ENCODE measurements around the gene DDX1.

DNA sequence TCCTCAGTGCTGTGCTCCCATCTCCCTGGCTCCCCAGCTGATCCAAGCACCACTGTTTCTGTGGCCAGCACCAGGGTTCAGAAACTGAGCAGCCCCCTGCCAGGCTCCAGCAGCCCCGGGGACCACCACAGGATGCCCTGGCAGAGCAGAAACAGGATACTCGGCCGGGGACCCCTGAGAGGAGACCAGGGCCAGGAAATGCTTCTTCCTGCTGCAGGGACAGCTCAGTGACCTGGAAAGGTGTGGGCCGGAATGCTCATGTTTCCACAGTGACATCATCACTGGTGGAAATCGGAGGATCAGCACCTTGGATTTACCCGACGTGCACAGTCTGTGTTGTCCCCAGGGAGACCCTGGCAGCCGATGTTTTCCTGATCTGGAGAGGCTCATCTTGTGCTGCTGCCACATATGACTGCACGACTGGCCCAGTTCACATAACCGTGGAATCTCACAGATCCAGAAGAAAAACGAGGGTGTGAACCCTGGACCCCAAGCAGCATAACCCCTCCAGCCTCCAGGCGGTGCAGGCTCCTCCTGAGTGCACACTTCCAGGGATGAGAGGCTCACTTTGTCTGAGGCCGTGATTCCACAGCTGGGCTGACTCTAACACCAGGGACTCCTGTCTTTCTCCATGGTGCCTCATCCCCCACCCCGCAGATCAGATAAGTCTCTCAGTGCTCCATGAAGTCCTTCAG, 58.0 kb downstream of the DDX1 start:
- TF ChIP-seq, protein P1, sequence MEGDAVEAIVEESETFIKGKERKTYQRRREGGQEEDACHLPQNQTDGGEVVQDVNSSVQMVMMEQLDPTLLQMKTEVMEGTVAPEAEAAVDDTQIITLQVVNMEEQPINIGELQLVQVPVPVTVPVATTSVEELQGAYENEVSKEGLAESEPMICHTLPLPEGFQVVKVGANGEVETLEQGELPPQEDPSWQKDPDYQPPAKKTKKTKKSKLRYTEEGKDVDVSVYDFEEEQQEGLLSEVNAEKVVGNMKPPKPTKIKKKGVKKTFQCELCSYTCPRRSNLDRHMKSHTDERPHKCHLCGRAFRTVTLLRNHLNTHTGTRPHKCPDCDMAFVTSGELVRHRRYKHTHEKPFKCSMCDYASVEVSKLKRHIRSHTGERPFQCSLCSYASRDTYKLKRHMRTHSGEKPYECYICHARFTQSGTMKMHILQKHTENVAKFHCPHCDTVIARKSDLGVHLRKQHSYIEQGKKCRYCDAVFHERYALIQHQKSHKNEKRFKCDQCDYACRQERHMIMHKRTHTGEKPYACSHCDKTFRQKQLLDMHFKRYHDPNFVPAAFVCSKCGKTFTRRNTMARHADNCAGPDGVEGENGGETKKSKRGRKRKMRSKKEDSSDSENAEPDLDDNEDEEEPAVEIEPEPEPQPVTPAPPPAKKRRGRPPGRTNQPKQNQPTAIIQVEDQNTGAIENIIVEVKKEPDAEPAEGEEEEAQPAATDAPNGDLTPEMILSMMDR (IDR thresholded peaks at IDR 0.05), result no peak
- no peak for TF ChIP-seq ZFX (IDR thresholded peaks at IDR 0.05; ENCODE audit: borderline replicate concordance)
